Measurements from ENCODE around the gene KIF11. TPM values are rescaled to one million over a fixed set of nuclear protein-coding genes. Genes with fewer than 3 reads are reported as not detected.

KIF11 gene
- total RNA-seq, 2 experiments from 2014 or later, result 43.8 to 44.4 TPM

GRCh38 chr10:92691591-92692079, 98.7 kb downstream of the KIF11 start:
- Mint-ChIP-seq H3K27ac (no peak overlapping the region), H3K9me3 (no peaks in the 10 kb centered on the region), H3K27me3 (peaks cover 56% of the 10 kb centered on the region), H3K36me3 (ENCODE audit: low read depth) (no peaks in the 10 kb centered on the region), H3K4me1 (ENCODE audit: low read depth) (peaks cover 22% of the 10 kb centered on the region), H3K4me3 (peak overlapping the region; percentile 8)
- intact Hi-C loops (cut with micrococcal nuclease), result loop anchor here (10.0 kb wide), 1 partner anchor 383 kb away; the partner anchor contains the start of gene CYP26A1
- CTCF ChIA-PET, result interaction anchor here (0.9 kb wide), 1 partner anchor 101 kb away, joined by 3 read pairs; no protein-coding TSS in a partner anchor
- ATAC-seq, result peak; percentile 29
- TF ChIP-seq, protein P1, sequence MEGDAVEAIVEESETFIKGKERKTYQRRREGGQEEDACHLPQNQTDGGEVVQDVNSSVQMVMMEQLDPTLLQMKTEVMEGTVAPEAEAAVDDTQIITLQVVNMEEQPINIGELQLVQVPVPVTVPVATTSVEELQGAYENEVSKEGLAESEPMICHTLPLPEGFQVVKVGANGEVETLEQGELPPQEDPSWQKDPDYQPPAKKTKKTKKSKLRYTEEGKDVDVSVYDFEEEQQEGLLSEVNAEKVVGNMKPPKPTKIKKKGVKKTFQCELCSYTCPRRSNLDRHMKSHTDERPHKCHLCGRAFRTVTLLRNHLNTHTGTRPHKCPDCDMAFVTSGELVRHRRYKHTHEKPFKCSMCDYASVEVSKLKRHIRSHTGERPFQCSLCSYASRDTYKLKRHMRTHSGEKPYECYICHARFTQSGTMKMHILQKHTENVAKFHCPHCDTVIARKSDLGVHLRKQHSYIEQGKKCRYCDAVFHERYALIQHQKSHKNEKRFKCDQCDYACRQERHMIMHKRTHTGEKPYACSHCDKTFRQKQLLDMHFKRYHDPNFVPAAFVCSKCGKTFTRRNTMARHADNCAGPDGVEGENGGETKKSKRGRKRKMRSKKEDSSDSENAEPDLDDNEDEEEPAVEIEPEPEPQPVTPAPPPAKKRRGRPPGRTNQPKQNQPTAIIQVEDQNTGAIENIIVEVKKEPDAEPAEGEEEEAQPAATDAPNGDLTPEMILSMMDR (IDR thresholded peaks at IDR 0.05), result no peak
- DNase-seq, result peak; percentile 64
- POLR2A ChIA-PET, result no interaction called here

- H3K27me3 Mint-ChIP-seq, result peaks cover 59% of the 10 kb centered on the region
- ATAC-seq (no peak), DNase-seq (peak; percentile 13)
- ChIA-PET CTCF (no interaction called here), POLR2A (no interaction called here)
- H3K4me1 Mint-ChIP-seq (ENCODE audit: low read depth), result peaks cover 22% of the 10 kb centered on the region
- TF ChIP-seq, protein P1 (IDR thresholded peaks at IDR 0.05), result no peak
- H3K36me3 Mint-ChIP-seq (ENCODE audit: low read depth), result no peaks in the 10 kb centered on the region
- H3K27ac Mint-ChIP-seq, result no peak overlapping the region
- H3K9me3 Mint-ChIP-seq, result no peaks in the 10 kb centered on the region
- H3K4me3 Mint-ChIP-seq, result no peak overlapping the region
- intact Hi-C loops (cut with micrococcal nuclease), result loop anchor here (10.0 kb wide), 1 partner anchor 383 kb away; the partner anchor contains the start of gene CYP26A1
These were observed 99.2 kb downstream of the KIF11 start for GRCh38 chr10:92692080-92692671.

GRCh38 chr10:92692697-92693533, 100.0 kb downstream of the KIF11 start:
- ChIA-PET POLR2A (no interaction called here), CTCF (no interaction called here)
- H3K9me3 Mint-ChIP-seq, result no peaks in the 10 kb centered on the region
- peaks cover 61% of the 10 kb centered on the region for H3K27me3 Mint-ChIP-seq
- TF ChIP-seq, protein P1 (IDR thresholded peaks at IDR 0.05), result no peak
- H3K36me3 Mint-ChIP-seq (ENCODE audit: low read depth), result no peaks in the 10 kb centered on the region
- H3K4me1 Mint-ChIP-seq (ENCODE audit: low read depth), result peaks cover 24% of the 10 kb centered on the region
- intact Hi-C loops (cut with micrococcal nuclease), result loop anchor here (10.0 kb wide), 1 partner anchor 382 kb away; the partner anchor contains the start of gene CYP26A1
- H3K4me3 Mint-ChIP-seq, result no peak overlapping the region
- no peak overlapping the region for H3K27ac Mint-ChIP-seq
- DNase-seq (no peak), ATAC-seq (no peak)

- Mint-ChIP-seq H3K36me3 (ENCODE audit: low read depth) (no peaks in the 10 kb centered on the region), H3K27ac (no peak overlapping the region), H3K4me3 (no peak overlapping the region), H3K9me3 (no peaks in the 10 kb centered on the region), H3K4me1 (ENCODE audit: low read depth) (peaks cover 29% of the 10 kb centered on the region), H3K27me3 (peaks cover 59% of the 10 kb centered on the region)
- TF ChIP-seq, protein P1 (IDR thresholded peaks at IDR 0.05), result no peak
- intact Hi-C loops (cut with micrococcal nuclease), result loop anchor here (10.0 kb wide), 1 partner anchor 381 kb away; the partner anchor contains the start of gene CYP26A1
- ChIA-PET CTCF (no interaction called here), POLR2A (no interaction called here)
- ATAC-seq (no peak), DNase-seq (no peak)
These were observed 100.6 kb downstream of the KIF11 start for GRCh38 chr10:92693534-92693893.
